DOHH2 (cell line): Measurements from ENCODE around the gene PRKCG.

Source experiments
- CTCF ChIP-seq: fragments of 200-600 bp; sonication (generic); IDR thresholded peaks from one replicate; pipeline ENCODE4 v1.5.1; 2014; ENCODE audit warnings: antibody characterized with exemption, mild to moderate bottlenecking, low read depth, low read length; ENCODE audit not compliant: poor library complexity, severe bottlenecking
- EZH2phosphoT487 ChIP-seq: fragments of 200-600 bp; sonication (generic); IDR thresholded peaks from 2 replicates; pipeline ENCODE4 v1.6.1; 2017; ENCODE audit warnings: borderline replicate concordance, mild to moderate bottlenecking, antibody characterized with exemption, low read length, moderate library complexity, mixed read lengths

GRCh38 chr19:53944933-53945332 is 62.9 kb downstream of the PRKCG start:
- no peak for TF ChIP-seq CTCF
- TF ChIP-seq EZH2phosphoT487, result no peak
